UCSD-AML1 (cell line): ENCODE results near the gene TRMT2A.
"Not testable (repeated sequence)": the region's sequence is repeated elsewhere in the genome, so short reads cannot be mapped to it uniquely, and the experiment has no call there.

Experiments used
- DNase-seq: peaks from one replicate; lab custom pipeline; 2025; ENCODE audit not compliant: unreplicated experiment; lab: John Stamatoyannopoulos, UW

Gene TRMT2A

GRCh38 chr22:20088263-20088648, 28.8 kb downstream of the TRMT2A start:
- DNase-seq, result no peak

GRCh38 chr22:20087319-20088262, 29.4 kb downstream of the TRMT2A start:
- DNase-seq, result no peak

GRCh38 chr22:20086763-20087162, 30.3 kb downstream of the TRMT2A start:
- no peak for DNase-seq

GRCh38 chr22:20086101-20086599, 30.9 kb downstream of the TRMT2A start:
- no peak for DNase-seq

GRCh38 chr22:20085651-20086050, 31.4 kb downstream of the TRMT2A start:
- DNase-seq, result no peak

- DNase-seq, result peak; percentile 23
Observed at GRCh38 chr22:20084547-20085413, 32.2 kb downstream of the TRMT2A start.

- no peak for DNase-seq
Observed at GRCh38 chr22:20083891-20084546, 33.0 kb downstream of the TRMT2A start.

- no peak for DNase-seq
Observed at GRCh38 chr22:20083157-20083890, 33.7 kb downstream of the TRMT2A start.

GRCh38 chr22:20080776-20081654, 36.0 kb downstream of the TRMT2A start:
- DNase-seq, result no peak

- peak; percentile 69 for DNase-seq
Observed at GRCh38 chr22:20080445-20080775, 36.6 kb downstream of the TRMT2A start.

GRCh38 chr22:20079745-20080444, 37.1 kb downstream of the TRMT2A start, which contains the start of gene DGCR8:
Gene DGCR8, plus strand, starts transcription at chr22:20080241. Its CDS starts 5,723 bp downstream, at chr22:20085964.
- peak; percentile 94 for DNase-seq

GRCh38 chr22:20076627-20077172, 40.3 kb downstream of the TRMT2A start:
- DNase-seq, result no peak

GRCh38 chr22:20071524-20071972, 45.5 kb downstream of the TRMT2A start:
- no peak for DNase-seq

- DNase-seq, result no peak
Observed at GRCh38 chr22:20069331-20070042, 47.5 kb downstream of the TRMT2A start.

- no peak for DNase-seq
Observed at GRCh38 chr22:20068640-20069039, 48.4 kb downstream of the TRMT2A start.

GRCh38 chr22:20067384-20067682, 49.7 kb downstream of the TRMT2A start:
- not testable (repeated sequence) for DNase-seq

- DNase-seq, result no peak
Observed at GRCh38 chr22:20066617-20067383, 50.2 kb downstream of the TRMT2A start.
